ENCODE results near the gene MAPKAPK2. TPM values are rescaled to one million over a fixed set of nuclear protein-coding genes. Genes with fewer than 3 reads are reported as not detected.

MAPKAPK2 gene
- total and polyA plus RNA-seq, 10 donors: 42.2 to 129 (median 94.2) TPM

DNA sequence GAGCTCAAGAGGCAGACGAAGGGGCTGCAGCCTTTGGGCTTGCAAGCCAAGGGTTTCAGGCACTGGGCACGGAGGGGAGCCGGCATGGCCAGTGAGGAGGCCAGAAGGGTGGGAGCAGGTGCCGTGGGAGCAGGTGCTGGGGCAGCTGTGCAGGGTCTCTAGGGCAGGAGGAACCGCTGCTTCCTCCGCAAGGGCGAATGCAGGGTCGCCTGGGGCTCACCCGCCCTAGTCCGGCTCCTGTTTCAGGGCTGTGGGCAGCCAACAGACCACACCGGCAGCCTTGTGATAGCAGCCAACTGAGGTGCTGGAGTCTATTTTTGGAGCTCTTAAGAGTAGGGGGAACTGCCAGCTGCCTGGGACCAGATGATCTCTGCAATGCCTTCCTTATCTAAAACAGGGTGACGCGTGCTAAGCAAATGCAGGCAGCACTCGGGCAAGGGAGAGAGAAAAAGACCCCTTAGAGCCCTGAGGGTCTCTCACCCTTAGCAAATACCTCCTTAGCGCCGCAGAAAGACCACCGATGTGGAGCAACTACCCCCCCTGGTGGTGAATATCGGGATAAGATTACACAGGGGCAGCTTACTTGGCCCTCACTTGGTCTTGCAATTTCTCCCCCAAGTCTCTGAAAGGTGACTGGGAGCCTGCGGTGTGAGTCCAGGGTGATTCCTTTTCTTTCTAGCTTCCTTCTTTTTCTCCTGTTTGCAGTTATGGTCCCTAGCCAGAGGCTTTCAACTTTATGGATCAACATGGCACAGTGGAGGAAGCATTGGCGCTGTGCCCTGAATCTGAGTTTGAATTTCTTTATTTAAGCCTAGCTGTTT lies 20.7 kb upstream of the MAPKAPK2 start:
- H3K4me3 ChIP-seq: peak overlapping the region in 2 of 8 donors; percentile 18 to 41
- H3K4me1 ChIP-seq: peaks cover 9 to 46% (median 16%) of the 10 kb centered on the region in 6 donors
- WGBS, 5 donors: 7 to 13% (median 9%) methylated on average over 14 to 20 of the region's 20 CpGs
- no peaks in the 10 kb centered on the region for H3K36me3 ChIP-seq
- no peak overlapping the region for H3K27ac ChIP-seq
- H3K9me3 ChIP-seq: no peaks in the 10 kb centered on the region
- TF ChIP-seq, protein P1, sequence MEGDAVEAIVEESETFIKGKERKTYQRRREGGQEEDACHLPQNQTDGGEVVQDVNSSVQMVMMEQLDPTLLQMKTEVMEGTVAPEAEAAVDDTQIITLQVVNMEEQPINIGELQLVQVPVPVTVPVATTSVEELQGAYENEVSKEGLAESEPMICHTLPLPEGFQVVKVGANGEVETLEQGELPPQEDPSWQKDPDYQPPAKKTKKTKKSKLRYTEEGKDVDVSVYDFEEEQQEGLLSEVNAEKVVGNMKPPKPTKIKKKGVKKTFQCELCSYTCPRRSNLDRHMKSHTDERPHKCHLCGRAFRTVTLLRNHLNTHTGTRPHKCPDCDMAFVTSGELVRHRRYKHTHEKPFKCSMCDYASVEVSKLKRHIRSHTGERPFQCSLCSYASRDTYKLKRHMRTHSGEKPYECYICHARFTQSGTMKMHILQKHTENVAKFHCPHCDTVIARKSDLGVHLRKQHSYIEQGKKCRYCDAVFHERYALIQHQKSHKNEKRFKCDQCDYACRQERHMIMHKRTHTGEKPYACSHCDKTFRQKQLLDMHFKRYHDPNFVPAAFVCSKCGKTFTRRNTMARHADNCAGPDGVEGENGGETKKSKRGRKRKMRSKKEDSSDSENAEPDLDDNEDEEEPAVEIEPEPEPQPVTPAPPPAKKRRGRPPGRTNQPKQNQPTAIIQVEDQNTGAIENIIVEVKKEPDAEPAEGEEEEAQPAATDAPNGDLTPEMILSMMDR (IDR thresholded peaks at IDR 0.05 in 8 of 11, conservative IDR thresholded peaks at IDR 0.05 in 3 of 11): peak; percentile 74 to 91 (median 84)
- TF ChIP-seq POLR2A (IDR thresholded peaks at IDR 0.05): no peak
- peak in 1 of 3 donors; percentile 25 for TF ChIP-seq POLR2AphosphoS5 (IDR thresholded peaks at IDR 0.05)
- peaks cover 0 to 24% (median 0%) of the 10 kb centered on the region in 7 donors for H3K27me3 ChIP-seq (replicated peaks in 1 of 7)
- DNase-seq: peak; percentile 81
- intact Hi-C loops (cut with DNase I; ENCODE audit: low total_unique reads): no loop called here

DNA sequence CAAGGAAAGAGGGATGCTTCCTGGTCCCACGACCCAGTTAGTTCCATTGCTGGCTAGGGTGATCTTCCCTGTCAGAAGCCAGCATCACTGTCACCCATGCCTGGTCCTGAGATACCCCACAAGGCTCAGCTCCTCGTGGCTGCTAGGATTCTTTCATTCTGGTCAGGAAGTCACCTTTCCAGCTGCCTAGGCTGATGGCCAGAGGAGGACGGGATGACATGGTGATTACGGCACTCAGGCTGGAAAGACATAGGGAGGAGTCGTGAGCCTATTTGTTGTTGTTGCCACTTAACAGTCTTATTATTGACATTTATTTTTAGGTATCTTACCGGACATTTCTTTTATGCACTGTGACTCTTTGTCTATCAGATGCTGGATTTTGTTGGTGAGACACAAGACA lies 20.0 kb upstream of the MAPKAPK2 start:
- intact Hi-C loops (cut with DNase I; ENCODE audit: low total_unique reads): no loop called here
- H3K9me3 ChIP-seq: no peaks in the 10 kb centered on the region
- H3K36me3 ChIP-seq: no peaks in the 10 kb centered on the region
- H3K4me1 ChIP-seq: peaks cover 9 to 41% (median 14%) of the 10 kb centered on the region in 6 donors
- DNase-seq: no peak
- TF ChIP-seq, protein P1 (IDR thresholded peaks at IDR 0.05 in 8 of 11, conservative IDR thresholded peaks at IDR 0.05 in 3 of 11): no peak
- TF ChIP-seq POLR2A (IDR thresholded peaks at IDR 0.05) (no peak), POLR2AphosphoS5 (IDR thresholded peaks at IDR 0.05) (no peak)
- no peak overlapping the region for H3K4me3 ChIP-seq
- 62 to 73% (median 68%) methylated on average over 6 of the region's 6 CpGs for WGBS, 5 donors
- H3K27me3 ChIP-seq (replicated peaks in 1 of 7): peaks cover 0 to 20% (median 0%) of the 10 kb centered on the region in 7 donors
- H3K27ac ChIP-seq: no peak overlapping the region

DNA sequence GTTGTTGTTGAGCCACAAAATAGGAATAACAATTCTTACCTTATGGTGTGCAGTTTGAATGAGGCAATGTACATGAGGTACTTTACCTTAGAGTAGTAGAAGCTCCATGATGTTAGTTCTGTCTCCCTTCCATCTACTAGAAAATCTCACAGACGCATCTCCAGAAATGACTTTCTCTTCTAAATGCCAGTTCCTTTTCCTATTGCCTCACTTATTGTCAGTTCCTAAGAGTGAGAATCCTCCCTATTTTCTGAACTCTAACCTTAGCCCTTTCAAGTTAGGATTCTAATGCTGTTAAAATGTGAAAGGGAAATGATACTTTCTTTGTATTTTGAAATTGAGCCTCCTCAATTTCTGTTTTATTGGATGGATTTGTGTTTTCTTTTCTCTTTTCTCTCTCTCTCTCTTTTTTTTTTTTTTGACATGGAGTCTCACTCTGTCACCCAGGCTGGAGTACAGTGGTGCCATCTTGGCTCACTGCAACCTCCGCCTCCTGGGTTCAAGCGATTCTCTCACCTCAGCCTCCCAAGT lies 18.6 kb upstream of the MAPKAPK2 start:
- H3K4me1 ChIP-seq: peaks cover 9 to 36% (median 14%) of the 10 kb centered on the region in 6 donors
- TF ChIP-seq POLR2AphosphoS5 (IDR thresholded peaks at IDR 0.05) (no peak), POLR2A (IDR thresholded peaks at IDR 0.05) (no peak)
- TF ChIP-seq, protein P1 (IDR thresholded peaks at IDR 0.05 in 8 of 11, conservative IDR thresholded peaks at IDR 0.05 in 3 of 11): no peak
- no peak overlapping the region for H3K27ac ChIP-seq
- H3K4me3 ChIP-seq: no peak overlapping the region
- DNase-seq: no peak
- H3K9me3 ChIP-seq: no peaks in the 10 kb centered on the region
- no peaks in the 10 kb centered on the region for H3K36me3 ChIP-seq
- intact Hi-C loops (cut with DNase I; ENCODE audit: low total_unique reads): no loop called here
- peaks cover 0 to 20% (median 0%) of the 10 kb centered on the region in 7 donors for H3K27me3 ChIP-seq (replicated peaks in 1 of 7)
- WGBS, 5 donors: 80 to 84% (median 83%) methylated on average over 3 of the region's 3 CpGs

Data from spleen (tissue), 11 donors.